SK-N-MC (cell line): ENCODE data around the gene TRMU.

Experiments
- DNase-seq: peaks from one replicate; pipeline ENCODE4 v3.0.0-alpha.2; 2011; ENCODE audit warnings: low read depth, low spot score
- H3K27ac ChIP-seq: fragments of 200-600 bp; sonication (generic); 2 replicates; pipeline ENCODE4 v1.5.1; 2016; ENCODE audit warnings: mixed run types
- H3K36me3 ChIP-seq: fragments of 200-600 bp; sonication (generic); 2 replicates; pipeline ENCODE4 v1.6.1; 2017; ENCODE audit warnings: antibody characterized with exemption, low read length, mixed read lengths; ENCODE audit not compliant: insufficient read depth
- H3K4me3 ChIP-seq: fragments of 200-600 bp; sonication (generic); 2 replicates; pipeline ENCODE4 v1.5.1; 2016
- H3K9ac ChIP-seq: fragments of 200-600 bp; sonication (generic); 2 replicates; pipeline ENCODE4 v1.8.0; 2017; ENCODE audit warnings: mixed run types, mixed read lengths; ENCODE audit not compliant: insufficient read length
- H3K9me3 ChIP-seq: fragments of 200-600 bp; sonication (generic); 2 replicates; pipeline ENCODE4 v1.6.1; 2017; ENCODE audit warnings: low read depth, mild to moderate bottlenecking, antibody characterized with exemption, low read length, moderate library complexity, mixed read lengths
- EZH2 ChIP-seq: fragments of 200-600 bp; sonication (generic); IDR thresholded peaks from one replicate; pipeline ENCODE4 v1.6.1; 2017; ENCODE audit warnings: antibody characterized with exemption
- FOXP2 ChIP-seq: optimal IDR thresholded peaks from 2 replicates; pipeline ENCODE3; 2011; ENCODE audit warnings: mild to moderate bottlenecking, moderate library complexity; ENCODE audit not compliant: insufficient read depth; ENCODE audit errors: extremely low read length, control extremely low read depth
- POLR2AphosphoS5 ChIP-seq: IDR thresholded peaks from 2 replicates; pipeline ENCODE4 v1.6.1; 2012; ENCODE audit warnings: mild to moderate bottlenecking, low read depth, low read length, borderline replicate concordance

The TRMU gene

GRCh38 chr22:46379066-46379930, 43.8 kb downstream of the TRMU start:
- Histone ChIP-seq H3K9ac (no peak overlapping the region), H3K27ac (no peak overlapping the region), H3K4me3 (no peak overlapping the region), H3K36me3 (no peaks in the 10 kb centered on the region), H3K9me3 (no peaks in the 10 kb centered on the region; the same call in 1 of the 2 replicates)
- no peak for DNase-seq
- no peak for TF ChIP-seq POLR2AphosphoS5
- no peak for TF ChIP-seq FOXP2
- TF ChIP-seq EZH2 = no peak

GRCh38 chr22:46380069-46380468, 44.6 kb downstream of the TRMU start:
- Histone ChIP-seq H3K9ac (no peak overlapping the region), H3K36me3 (no peaks in the 10 kb centered on the region), H3K9me3 (no peaks in the 10 kb centered on the region; the same call in 1 of the 2 replicates), H3K4me3 (no peak overlapping the region), H3K27ac (no peak overlapping the region)
- no peak for TF ChIP-seq FOXP2
- no peak for TF ChIP-seq EZH2
- TF ChIP-seq POLR2AphosphoS5 = no peak
- no peak for DNase-seq

- H3K36me3 ChIP-seq = no peaks in the 10 kb centered on the region
Observed at GRCh38 chr22:46380581-46380980, 45.1 kb downstream of the TRMU start.

GRCh38 chr22:46381142-46381541, 45.6 kb downstream of the TRMU start:
- Histone ChIP-seq H3K4me3 (no peak overlapping the region), H3K9me3 (no peaks in the 10 kb centered on the region), H3K27ac (no peak overlapping the region), H3K36me3 (no peaks in the 10 kb centered on the region), H3K9ac (no peak overlapping the region)
- no peak for TF ChIP-seq POLR2AphosphoS5
- no peak for TF ChIP-seq EZH2
- no peak for TF ChIP-seq FOXP2
- DNase-seq = no peak

More at GRCh38 chr22:46380581-46380980, 45.1 kb downstream of the TRMU start:
- no peak for DNase-seq
- no peak overlapping the region for H3K4me3 ChIP-seq
- H3K27ac ChIP-seq = no peak overlapping the region
- H3K9ac ChIP-seq = no peak overlapping the region
- H3K9me3 ChIP-seq = no peaks in the 10 kb centered on the region; the same call in 1 of the 2 replicates
- TF ChIP-seq FOXP2 = no peak
- no peak for TF ChIP-seq EZH2
- no peak for TF ChIP-seq POLR2AphosphoS5

- TF ChIP-seq FOXP2 (no peak), EZH2 (no peak), POLR2AphosphoS5 (no peak)
- Histone ChIP-seq H3K36me3 (no peaks in the 10 kb centered on the region), H3K4me3 (no peak overlapping the region), H3K9me3 (no peaks in the 10 kb centered on the region), H3K27ac (no peak overlapping the region), H3K9ac (no peak overlapping the region)
- no peak for DNase-seq
Observed at GRCh38 chr22:46381731-46382130, 46.2 kb downstream of the TRMU start.

- H3K36me3 ChIP-seq = no peaks in the 10 kb centered on the region
- TF ChIP-seq EZH2 (no peak), POLR2AphosphoS5 (no peak), FOXP2 (no peak)
- H3K4me3 ChIP-seq = no peak overlapping the region
- DNase-seq = no peak
- H3K9ac ChIP-seq = no peak overlapping the region
- H3K9me3 ChIP-seq = no peaks in the 10 kb centered on the region
- H3K27ac ChIP-seq = no peak overlapping the region
Observed at GRCh38 chr22:46382524-46382923, 47.0 kb downstream of the TRMU start.

GRCh38 chr22:46386312-46386711, 50.8 kb downstream of the TRMU start:
- no peak for TF ChIP-seq FOXP2
- no peak for TF ChIP-seq POLR2AphosphoS5
- TF ChIP-seq EZH2 = no peak
- no peak for DNase-seq
- Histone ChIP-seq H3K9ac (no peak overlapping the region), H3K4me3 (no peak overlapping the region), H3K27ac (no peak overlapping the region), H3K9me3 (no peaks in the 10 kb centered on the region), H3K36me3 (no peaks in the 10 kb centered on the region)

- Histone ChIP-seq H3K27ac (no peak overlapping the region), H3K36me3 (no peaks in the 10 kb centered on the region), H3K4me3 (no peak overlapping the region), H3K9ac (no peak overlapping the region), H3K9me3 (no peaks in the 10 kb centered on the region)
- no peak for DNase-seq
- no peak for TF ChIP-seq FOXP2
- no peak for TF ChIP-seq POLR2AphosphoS5
- no peak for TF ChIP-seq EZH2
Observed at GRCh38 chr22:46387748-46388147, 52.2 kb downstream of the TRMU start.

GRCh38 chr22:46388647-46389046, 53.1 kb downstream of the TRMU start:
- TF ChIP-seq FOXP2 = no peak
- no peak for TF ChIP-seq POLR2AphosphoS5
- no peak for TF ChIP-seq EZH2
- H3K27ac ChIP-seq = no peak overlapping the region
- H3K9ac ChIP-seq = no peak overlapping the region
- H3K36me3 ChIP-seq = no peaks in the 10 kb centered on the region
- no peak for DNase-seq
- H3K9me3 ChIP-seq = no peaks in the 10 kb centered on the region
- no peak overlapping the region for H3K4me3 ChIP-seq

- no peak for DNase-seq
- no peak overlapping the region for H3K4me3 ChIP-seq
- H3K36me3 ChIP-seq = no peaks in the 10 kb centered on the region
- no peaks in the 10 kb centered on the region for H3K9me3 ChIP-seq
- TF ChIP-seq FOXP2 (no peak), EZH2 (no peak), POLR2AphosphoS5 (no peak)
- H3K27ac ChIP-seq = no peak overlapping the region
- H3K9ac ChIP-seq = no peak overlapping the region
Observed at GRCh38 chr22:46389081-46389480, 53.6 kb downstream of the TRMU start.
